ENCODE data around the gene IRF9. TPM values are rescaled to one million over a fixed set of nuclear protein-coding genes. Genes with fewer than 3 reads are reported as not detected.

Gene IRF9
- polyA plus RNA-seq, 1 experiment = 48.4 TPM

DNA sequence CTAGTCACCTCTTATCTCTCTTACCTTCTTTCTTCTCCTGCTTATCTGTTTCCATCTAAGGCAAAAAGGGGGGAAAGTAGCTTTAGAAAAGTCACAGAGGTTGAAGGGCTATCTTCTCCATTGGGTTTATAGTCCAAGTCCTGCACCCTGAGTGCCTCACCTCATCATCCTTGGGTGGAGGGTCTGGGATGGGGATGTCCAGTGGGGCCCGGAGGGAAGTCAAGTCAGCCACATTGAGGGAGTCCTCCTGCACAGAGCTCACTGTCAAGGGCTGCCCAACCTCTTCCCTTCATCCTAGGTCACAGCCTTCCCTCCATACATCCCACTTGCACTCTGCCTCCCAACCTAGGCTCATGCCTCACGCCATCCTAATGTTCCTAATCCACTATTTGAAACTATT is 15.8 kb upstream of the IRF9 start:
- H3K27me3 ChIP-seq (ENCODE audit: control insufficient read depth, insufficient read depth, low read length) = no peaks in the 10 kb centered on the region
- no peak for DNase-seq (ENCODE audit: low read depth, low spot score)
- no peak overlapping the region for H3K27ac ChIP-seq (ENCODE audit: low read depth, low read length)
- TF ChIP-seq, protein P1, sequence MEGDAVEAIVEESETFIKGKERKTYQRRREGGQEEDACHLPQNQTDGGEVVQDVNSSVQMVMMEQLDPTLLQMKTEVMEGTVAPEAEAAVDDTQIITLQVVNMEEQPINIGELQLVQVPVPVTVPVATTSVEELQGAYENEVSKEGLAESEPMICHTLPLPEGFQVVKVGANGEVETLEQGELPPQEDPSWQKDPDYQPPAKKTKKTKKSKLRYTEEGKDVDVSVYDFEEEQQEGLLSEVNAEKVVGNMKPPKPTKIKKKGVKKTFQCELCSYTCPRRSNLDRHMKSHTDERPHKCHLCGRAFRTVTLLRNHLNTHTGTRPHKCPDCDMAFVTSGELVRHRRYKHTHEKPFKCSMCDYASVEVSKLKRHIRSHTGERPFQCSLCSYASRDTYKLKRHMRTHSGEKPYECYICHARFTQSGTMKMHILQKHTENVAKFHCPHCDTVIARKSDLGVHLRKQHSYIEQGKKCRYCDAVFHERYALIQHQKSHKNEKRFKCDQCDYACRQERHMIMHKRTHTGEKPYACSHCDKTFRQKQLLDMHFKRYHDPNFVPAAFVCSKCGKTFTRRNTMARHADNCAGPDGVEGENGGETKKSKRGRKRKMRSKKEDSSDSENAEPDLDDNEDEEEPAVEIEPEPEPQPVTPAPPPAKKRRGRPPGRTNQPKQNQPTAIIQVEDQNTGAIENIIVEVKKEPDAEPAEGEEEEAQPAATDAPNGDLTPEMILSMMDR (IDR thresholded peaks at IDR 0.05; ENCODE audit: low read depth, low read length) = no peak
- ChIA-PET CTCF (interaction anchor here (0.9 to 4.7 kb wide), 5 partner anchors 8 to 1076 kb away, joined by 3 to 54 read pairs (median 3); partner anchors contain the start of genes IRF9 and TINF2), POLR2A (no interaction called here)
- H3K9me3 ChIP-seq (ENCODE audit: control insufficient read depth, insufficient read depth, low read length) = peaks cover 3% of the 10 kb centered on the region; the same call in 1 of the 2 replicates
- H3K4me3 ChIP-seq (ENCODE audit: low read depth, low read length) = peak overlapping the region; percentile 72

DNA sequence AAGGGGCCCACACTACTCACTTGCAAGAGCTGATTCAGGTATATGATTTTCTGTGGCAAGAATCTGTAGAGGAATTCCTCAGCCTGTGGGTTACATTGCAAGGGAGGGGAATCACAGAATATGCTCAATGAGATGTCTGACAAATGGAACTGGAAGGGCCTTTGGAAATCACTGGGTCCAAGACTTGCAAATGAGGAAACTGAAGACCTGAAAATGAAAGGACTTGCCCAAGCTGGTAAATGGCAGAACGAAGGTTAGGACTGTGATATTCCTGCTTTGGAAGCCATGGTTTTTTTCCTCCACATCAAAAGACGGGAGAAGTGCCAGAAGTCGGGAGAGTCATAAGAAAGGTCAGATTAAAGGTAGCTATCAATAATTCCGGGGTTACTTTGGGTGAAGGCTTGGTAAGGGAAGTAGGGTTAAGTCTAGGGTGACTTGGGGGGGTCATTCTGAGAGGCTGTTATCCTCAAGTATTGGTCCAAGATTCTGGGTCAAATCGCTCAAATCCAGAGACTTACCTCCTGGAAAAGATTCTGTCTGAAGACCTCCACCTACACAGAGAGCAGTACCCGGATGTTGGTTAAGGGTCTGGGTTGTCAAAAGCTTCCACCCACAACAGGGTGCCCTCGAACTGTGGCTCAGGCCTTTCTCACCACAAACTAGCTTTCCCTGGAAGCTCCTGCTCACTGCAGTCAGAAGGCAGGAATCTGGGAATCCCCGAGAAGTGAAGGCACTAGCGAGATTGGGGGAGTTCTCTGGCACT is 15.2 kb upstream of the IRF9 start:
- Histone ChIP-seq H3K9me3 (ENCODE audit: control insufficient read depth, insufficient read depth, low read length) (peaks cover 3% of the 10 kb centered on the region; the same call in 1 of the 2 replicates), H3K27me3 (ENCODE audit: control insufficient read depth, insufficient read depth, low read length) (no peaks in the 10 kb centered on the region), H3K27ac (ENCODE audit: low read depth, low read length) (peak overlapping the region; percentile 90), H3K4me3 (ENCODE audit: low read depth, low read length) (peak overlapping the region; percentile 72)
- POLR2A ChIA-PET = interaction anchor here (0.6 to 2.1 kb wide), 4 partner anchors 13 to 97 kb away, joined by 3 to 17 read pairs (median 6); partner anchors contain the start of genes DCAF11, NRL and TINF2
- TF ChIP-seq, protein P1 (IDR thresholded peaks at IDR 0.05; ENCODE audit: low read depth, low read length) = no peak
- CTCF ChIA-PET = interaction anchor here (0.6 to 4.7 kb wide), 8 partner anchors 9 to 1842 kb away, joined by 3 to 54 read pairs (median 4); partner anchors contain the start of genes CIDEB, IRF9 and TINF2
- peak; percentile 20 for DNase-seq (ENCODE audit: low read depth, low spot score)

DNA sequence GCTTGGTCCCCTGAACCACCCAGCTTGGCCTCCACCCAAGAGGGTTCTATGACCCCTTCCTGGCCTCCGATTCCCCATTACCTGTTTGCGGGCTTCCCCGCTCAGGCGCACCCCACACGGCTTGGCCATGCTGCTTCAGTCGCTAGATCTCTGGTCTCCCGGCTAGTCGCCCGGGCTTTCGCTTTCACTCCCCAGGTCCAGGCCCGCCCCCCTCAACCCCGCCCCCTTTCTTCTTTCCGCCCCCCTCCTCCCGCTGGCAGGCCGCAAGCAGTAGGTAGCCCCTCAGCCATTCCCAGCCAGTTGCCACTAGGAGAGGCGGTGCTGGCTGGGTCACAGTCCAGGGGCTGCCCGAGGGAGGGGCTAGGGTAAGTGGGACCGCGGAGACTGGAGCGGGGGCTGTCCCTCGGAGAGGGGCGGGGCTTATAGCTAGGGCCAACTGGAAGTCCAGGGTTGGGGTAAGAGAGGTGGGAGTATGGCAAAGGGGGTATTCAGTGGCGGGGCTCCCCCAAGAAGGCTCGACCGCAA is 14.6 kb upstream of the IRF9 start, which contains the start of gene PSME2:
Gene PSME2 (minus strand): TSS at position 158 of the 525 bp plus-strand sequence. CDS start 29 bp downstream, at position 129.
- TF ChIP-seq, protein P1 (IDR thresholded peaks at IDR 0.05; ENCODE audit: low read depth, low read length) = no peak
- Histone ChIP-seq H3K4me3 (ENCODE audit: low read depth, low read length) (peak within 1 kb of the TSS; percentile 72), H3K9me3 (ENCODE audit: control insufficient read depth, insufficient read depth, low read length) (peaks cover 3% of the 10 kb centered on the region; the same call in 1 of the 2 replicates)

DNA sequence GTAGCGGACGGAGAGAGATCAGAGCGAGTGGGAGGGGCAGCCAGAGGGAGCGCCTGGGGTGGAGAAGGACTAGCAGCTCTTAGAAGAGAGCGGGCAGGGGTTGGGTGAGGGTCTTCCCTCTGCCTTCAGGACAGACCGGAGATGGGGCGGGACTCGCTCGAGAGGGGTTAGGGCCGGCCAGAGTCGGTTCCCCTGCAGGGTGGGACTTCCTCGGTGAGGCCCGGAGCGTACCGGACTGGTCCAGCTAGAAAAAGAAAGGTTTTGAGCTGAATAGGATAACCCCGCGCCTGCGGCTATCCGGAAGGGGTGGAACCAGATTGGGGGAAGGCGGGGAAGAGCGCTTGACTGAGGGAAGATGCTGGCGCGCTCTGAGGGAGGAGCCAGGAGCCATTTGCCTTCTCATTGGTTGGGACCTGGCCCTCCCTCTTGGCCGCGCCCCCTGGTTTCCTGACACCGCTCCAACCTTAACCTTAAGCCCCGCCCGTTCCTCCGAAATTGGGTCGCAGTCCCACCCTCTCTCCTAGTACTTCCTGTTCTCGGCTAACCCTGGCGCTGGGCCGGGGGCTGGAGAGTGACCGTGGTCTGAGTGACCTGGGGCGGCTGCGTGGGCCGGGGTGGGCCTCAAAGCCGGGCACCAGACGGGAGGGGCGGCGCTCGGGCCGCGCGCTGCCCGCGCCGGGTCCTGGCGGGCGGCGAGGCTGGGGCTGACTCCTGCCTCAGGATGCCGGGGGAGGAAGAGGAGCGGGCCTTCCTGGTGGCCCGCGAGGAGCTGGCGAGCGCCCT is 13.9 kb upstream of the IRF9 start, which contains the start of gene RNF31:
Gene RNF31 (plus strand): TSS at position 521 of the 783 bp plus-strand sequence. CDS start 201 bp downstream, at position 722.
- ChIA-PET POLR2A (interaction anchor here (0.6 to 2.1 kb wide), 9 partner anchors 10 to 100 kb away, joined by 3 to 17 read pairs (median 5); partner anchors contain the start of genes CHMP4A, DCAF11, IRF9 and NRL), CTCF (interaction anchor here (0.6 to 4.7 kb wide), 5 partner anchors 13 to 161 kb away, joined by 4 to 54 read pairs (median 5); partner anchors contain the start of genes CIDEB and IRF9)
- Histone ChIP-seq H3K4me3 (ENCODE audit: low read depth, low read length) (peak within 1 kb of the TSS; percentile 72), H3K27me3 (ENCODE audit: control insufficient read depth, insufficient read depth, low read length) (no peaks in the 10 kb centered on the region), H3K27ac (ENCODE audit: low read depth, low read length) (peak within 1 kb of the TSS; percentile 90), H3K9me3 (ENCODE audit: control insufficient read depth, insufficient read depth, low read length) (peaks cover 3% of the 10 kb centered on the region; the same call in 1 of the 2 replicates)
- TF ChIP-seq, protein P1 (IDR thresholded peaks at IDR 0.05; ENCODE audit: low read depth, low read length) = no peak
- peak; percentile 95 for DNase-seq (ENCODE audit: low read depth, low spot score)

More for the DNA sequence above, 14.6 kb upstream of the IRF9 start, which contains the start of gene PSME2:
- DNase-seq (ENCODE audit: low read depth, low spot score) = peak; percentile 95
- Histone ChIP-seq H3K27ac (ENCODE audit: low read depth, low read length) (peak within 1 kb of the TSS; percentile 90), H3K27me3 (ENCODE audit: control insufficient read depth, insufficient read depth, low read length) (no peaks in the 10 kb centered on the region)
- ChIA-PET CTCF (interaction anchor here (0.6 to 4.7 kb wide), 7 partner anchors 9 to 1843 kb away, joined by 3 to 54 read pairs (median 4); partner anchors contain the start of genes CIDEB and IRF9), POLR2A (interaction anchor here (0.6 to 2.1 kb wide), 10 partner anchors 9 to 101 kb away, joined by 3 to 17 read pairs (median 4); partner anchors contain the start of genes CHMP4A, DCAF11, IRF9 and NRL)

Measured in AG04450 (cell line).